SK-N-MC (cell line): ENCODE results near the gene PSMB9.

ENCODE experiments used
- DNase-seq: peaks from one replicate; pipeline ENCODE4 v3.0.0-alpha.2; 2011; ENCODE audit warnings: low read depth, low spot score
- H3K27ac ChIP-seq: fragments of 200-600 bp; sonication (generic); 2 replicates; pipeline ENCODE4 v1.5.1; 2016; ENCODE audit warnings: mixed run types
- H3K36me3 ChIP-seq: fragments of 200-600 bp; sonication (generic); 2 replicates; pipeline ENCODE4 v1.6.1; 2017; ENCODE audit warnings: antibody characterized with exemption, low read length, mixed read lengths; ENCODE audit not compliant: insufficient read depth
- H3K4me3 ChIP-seq: fragments of 200-600 bp; sonication (generic); 2 replicates; pipeline ENCODE4 v1.5.1; 2016
- H3K9ac ChIP-seq: fragments of 200-600 bp; sonication (generic); 2 replicates; pipeline ENCODE4 v1.8.0; 2017; ENCODE audit warnings: mixed run types, mixed read lengths; ENCODE audit not compliant: insufficient read length
- H3K9me3 ChIP-seq: fragments of 200-600 bp; sonication (generic); 2 replicates; pipeline ENCODE4 v1.6.1; 2017; ENCODE audit warnings: low read depth, mild to moderate bottlenecking, antibody characterized with exemption, low read length, moderate library complexity, mixed read lengths
- EZH2 ChIP-seq: fragments of 200-600 bp; sonication (generic); IDR thresholded peaks from one replicate; pipeline ENCODE4 v1.6.1; 2017; ENCODE audit warnings: antibody characterized with exemption
- FOXP2 ChIP-seq: optimal IDR thresholded peaks from 2 replicates; pipeline ENCODE3; 2011; ENCODE audit warnings: mild to moderate bottlenecking, moderate library complexity; ENCODE audit not compliant: insufficient read depth; ENCODE audit errors: extremely low read length, control extremely low read depth
- POLR2AphosphoS5 ChIP-seq: IDR thresholded peaks from 2 replicates; pipeline ENCODE4 v1.6.1; 2012; ENCODE audit warnings: mild to moderate bottlenecking, low read depth, low read length, borderline replicate concordance

PSMB9 gene

DNA sequence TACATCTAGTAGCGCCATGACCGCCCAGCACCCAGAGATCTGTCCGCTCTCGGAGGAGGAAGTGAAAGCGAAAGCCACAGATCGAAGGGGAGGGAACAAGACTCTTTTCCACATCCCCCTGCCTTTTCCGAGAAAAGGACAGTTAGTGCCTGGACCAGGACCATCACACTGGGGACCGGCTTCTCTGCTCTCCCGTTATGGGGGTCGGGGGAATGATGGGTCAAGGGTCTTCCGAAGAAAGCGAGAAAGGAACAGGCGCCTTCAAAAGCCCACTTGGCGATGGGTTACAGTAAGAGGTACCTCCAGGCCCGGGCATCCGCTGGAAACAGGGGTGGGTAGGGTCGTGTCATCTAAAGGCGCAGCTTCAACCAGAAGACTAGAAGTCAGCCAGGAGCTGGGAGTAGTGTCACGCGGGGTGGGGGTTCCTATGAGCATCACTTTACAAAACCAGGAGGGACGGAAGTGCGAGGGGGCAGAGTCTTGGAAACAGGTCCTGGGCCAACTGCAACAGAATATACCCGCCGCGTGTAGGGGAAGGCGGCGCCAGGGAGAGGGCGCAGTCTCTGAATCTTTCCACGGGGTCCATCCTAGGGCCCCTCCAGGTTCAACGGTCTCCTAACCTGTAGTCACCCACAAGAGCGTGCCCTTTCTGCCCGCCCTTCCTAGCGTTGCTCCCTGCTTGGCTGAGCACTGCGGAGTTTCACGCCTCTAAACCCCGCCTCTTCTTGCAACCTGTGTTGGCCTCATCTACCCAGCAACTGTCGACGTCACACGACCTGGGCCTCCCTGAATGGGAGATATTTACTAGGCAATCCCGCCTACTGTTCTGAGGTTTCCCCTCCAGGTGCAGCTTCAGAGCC lies 9.8 kb upstream of the PSMB9 start, which contains the start of gene PSMB8:
PSMB8 (minus strand) TSS at position 69 of the 860 bp plus-strand sequence; CDS start at position 18, 51 bp downstream.
- H3K9me3 ChIP-seq: no peaks in the 10 kb centered on the region
- H3K4me3 ChIP-seq: peak within 1 kb of the TSS; percentile 73
- no peak within 1 kb of the TSS for H3K9ac ChIP-seq
- DNase-seq: peak; percentile 45
- H3K36me3 ChIP-seq: no peaks in the 10 kb centered on the region
- no peak for TF ChIP-seq FOXP2
- no peak for TF ChIP-seq EZH2
- TF ChIP-seq POLR2AphosphoS5: no peak
- H3K27ac ChIP-seq: no peak within 1 kb of the TSS

DNA sequence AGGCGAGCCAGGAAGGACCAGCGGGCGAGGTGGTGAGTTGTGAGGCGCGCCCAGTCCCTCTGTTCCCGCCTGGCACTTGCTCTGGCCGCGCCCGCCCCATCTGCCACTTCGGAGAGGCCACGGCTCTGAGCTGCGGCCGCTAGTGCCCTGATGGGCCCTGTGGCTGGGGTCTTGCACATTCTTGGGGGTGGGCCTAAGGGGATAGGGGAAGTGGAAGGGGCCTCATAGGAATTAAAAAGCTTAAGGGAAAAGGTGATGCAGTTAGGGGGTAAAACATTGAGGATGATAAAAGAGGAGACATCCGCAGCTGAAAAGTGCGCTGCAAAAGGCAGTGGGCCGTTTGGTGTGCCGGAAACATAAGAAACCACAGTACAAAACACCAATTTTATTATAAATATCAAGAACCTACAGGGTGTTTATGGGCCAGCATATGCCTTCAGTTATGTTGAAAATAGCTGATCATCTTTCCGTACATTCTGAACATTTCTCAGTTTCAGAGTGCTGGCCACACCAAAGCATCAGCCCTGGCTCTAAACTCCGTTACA lies 9.1 kb upstream of the PSMB9 start:
- Histone ChIP-seq H3K36me3 (no peaks in the 10 kb centered on the region), H3K27ac (no peak overlapping the region), H3K4me3 (peak overlapping the region; percentile 73), H3K9ac (no peak overlapping the region), H3K9me3 (no peaks in the 10 kb centered on the region)
- TF ChIP-seq FOXP2: no peak
- DNase-seq: no peak

DNA sequence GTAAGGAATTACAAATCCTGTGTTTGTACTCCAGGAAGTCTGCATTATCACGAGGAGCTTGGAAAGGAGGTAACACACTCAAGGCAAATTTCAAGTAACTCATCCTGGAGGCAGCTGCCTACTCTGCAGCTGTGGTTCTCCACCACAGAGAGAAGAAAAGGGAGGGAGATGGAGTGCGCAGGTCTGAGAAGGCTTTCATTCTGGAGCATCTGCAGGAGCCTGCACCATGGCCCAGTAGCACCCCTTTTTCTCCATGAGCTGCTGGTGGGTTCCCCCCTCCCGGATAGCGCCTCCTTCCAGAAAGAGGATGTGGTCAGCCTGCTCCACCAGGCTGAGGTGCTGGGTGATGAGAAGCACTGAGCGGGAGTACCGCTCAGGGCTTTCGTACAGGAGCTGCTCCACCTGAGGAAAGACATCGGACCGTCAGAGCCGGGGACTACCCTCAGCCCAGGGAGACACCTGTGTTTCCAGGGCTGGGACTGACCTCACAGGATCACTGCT lies 8.6 kb upstream of the PSMB9 start:
- TF ChIP-seq FOXP2 (no peak), POLR2AphosphoS5 (no peak), EZH2 (no peak)
- Histone ChIP-seq H3K36me3 (no peaks in the 10 kb centered on the region), H3K4me3 (no peak overlapping the region), H3K27ac (no peak overlapping the region), H3K9ac (no peak overlapping the region), H3K9me3 (no peaks in the 10 kb centered on the region)
- no peak for DNase-seq

DNA sequence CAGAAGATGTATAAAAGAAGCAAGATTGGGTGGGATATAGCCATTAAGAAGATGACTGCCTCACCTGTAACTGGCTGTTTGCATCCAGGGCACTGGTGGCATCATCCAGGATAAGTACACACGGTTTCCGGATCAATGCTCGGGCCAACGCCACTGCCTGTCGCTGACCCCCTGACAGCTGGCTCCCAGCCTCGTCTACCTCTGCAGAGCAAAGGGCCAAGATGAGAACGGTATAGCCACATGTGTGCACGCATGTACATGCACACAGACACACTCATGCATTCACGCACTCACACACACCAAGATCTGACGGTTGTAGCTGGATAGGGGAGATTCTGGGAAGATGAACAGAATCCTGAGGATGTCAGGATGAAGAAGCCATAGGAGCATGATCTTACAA lies 7.0 kb upstream of the PSMB9 start:
- H3K9ac ChIP-seq: no peak overlapping the region

DNA sequence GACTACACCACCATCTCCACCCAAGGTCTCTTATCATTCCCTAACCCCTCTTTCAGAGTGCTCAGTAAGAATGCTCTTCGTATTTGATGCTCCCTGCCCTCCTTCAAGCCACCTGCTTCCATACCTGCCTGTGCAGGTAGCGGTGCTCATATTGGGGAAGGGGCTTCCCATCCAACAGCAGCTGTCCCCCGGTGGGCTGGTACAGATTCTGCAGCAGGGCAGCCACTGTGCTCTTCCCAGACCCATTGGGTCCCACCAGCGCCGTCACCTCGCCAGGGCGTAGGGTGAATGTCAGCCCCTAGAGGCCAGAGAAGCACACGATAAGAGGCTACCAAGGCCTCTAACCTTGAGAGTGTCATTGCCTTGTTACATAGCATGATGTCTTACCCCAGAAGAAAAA lies 6.2 kb upstream of the PSMB9 start:
- no peak overlapping the region for H3K4me3 ChIP-seq
- H3K27ac ChIP-seq: no peak overlapping the region
- no peak for DNase-seq
- no peaks in the 10 kb centered on the region for H3K36me3 ChIP-seq
- H3K9me3 ChIP-seq: no peaks in the 10 kb centered on the region
- TF ChIP-seq EZH2: no peak
- no peak for TF ChIP-seq POLR2AphosphoS5
- TF ChIP-seq FOXP2: no peak
- H3K9ac ChIP-seq: no peak overlapping the region

More for the DNA sequence above, 7.0 kb upstream of the PSMB9 start:
- Histone ChIP-seq H3K9me3 (no peaks in the 10 kb centered on the region), H3K27ac (no peak overlapping the region), H3K4me3 (no peak overlapping the region), H3K36me3 (no peaks in the 10 kb centered on the region)
- TF ChIP-seq POLR2AphosphoS5 (no peak), FOXP2 (no peak), EZH2 (no peak)
- no peak for DNase-seq

DNA sequence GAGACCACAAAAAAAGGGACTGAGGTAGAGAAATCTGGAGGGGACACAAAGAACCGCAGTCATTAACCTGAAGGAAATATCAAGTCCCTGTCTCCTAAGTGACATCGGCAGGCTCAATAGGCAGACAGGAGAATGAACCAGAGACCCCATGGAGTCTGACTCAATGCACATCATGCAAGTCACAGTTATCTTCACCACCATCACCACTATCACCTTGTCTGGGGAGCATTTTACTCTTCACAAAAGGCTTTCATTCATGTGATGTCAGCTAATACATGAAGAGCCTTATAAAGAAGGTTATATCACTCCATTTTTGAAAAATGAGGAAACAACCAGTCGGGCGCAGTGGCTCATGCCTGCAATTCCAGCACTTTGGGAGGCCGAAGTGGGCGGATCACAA lies 4.9 kb upstream of the PSMB9 start:
- Histone ChIP-seq H3K9me3 (no peaks in the 10 kb centered on the region), H3K9ac (no peak overlapping the region), H3K4me3 (no peak overlapping the region), H3K36me3 (no peaks in the 10 kb centered on the region), H3K27ac (no peak overlapping the region)
- DNase-seq: no peak
- TF ChIP-seq EZH2 (no peak), FOXP2 (no peak)

DNA sequence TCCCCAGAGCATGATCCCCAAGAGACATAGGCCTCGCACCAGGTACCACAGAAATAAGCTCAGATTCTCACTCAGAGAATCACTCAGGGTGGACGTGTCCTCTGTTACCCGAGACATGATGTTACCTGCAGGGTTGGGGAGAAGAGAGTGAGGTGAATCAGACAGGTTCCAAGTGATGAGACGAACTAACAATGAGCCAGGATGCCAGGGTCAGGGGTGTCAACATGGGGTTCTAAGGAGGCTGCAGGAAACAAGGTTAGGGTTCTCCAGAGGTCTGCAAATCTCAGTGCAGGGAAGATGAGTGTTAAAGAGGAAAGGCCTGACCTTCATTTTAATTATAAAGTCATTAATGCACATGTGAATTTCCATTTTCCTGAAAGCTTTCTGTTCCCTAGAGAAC lies 3.0 kb upstream of the PSMB9 start:
- H3K4me3 ChIP-seq: no peak overlapping the region
- TF ChIP-seq POLR2AphosphoS5: no peak
- TF ChIP-seq EZH2: no peak
- TF ChIP-seq FOXP2: no peak
- no peak for DNase-seq
- H3K9me3 ChIP-seq: no peaks in the 10 kb centered on the region
- no peak overlapping the region for H3K9ac ChIP-seq
- no peaks in the 10 kb centered on the region for H3K36me3 ChIP-seq
- H3K27ac ChIP-seq: no peak overlapping the region

DNA sequence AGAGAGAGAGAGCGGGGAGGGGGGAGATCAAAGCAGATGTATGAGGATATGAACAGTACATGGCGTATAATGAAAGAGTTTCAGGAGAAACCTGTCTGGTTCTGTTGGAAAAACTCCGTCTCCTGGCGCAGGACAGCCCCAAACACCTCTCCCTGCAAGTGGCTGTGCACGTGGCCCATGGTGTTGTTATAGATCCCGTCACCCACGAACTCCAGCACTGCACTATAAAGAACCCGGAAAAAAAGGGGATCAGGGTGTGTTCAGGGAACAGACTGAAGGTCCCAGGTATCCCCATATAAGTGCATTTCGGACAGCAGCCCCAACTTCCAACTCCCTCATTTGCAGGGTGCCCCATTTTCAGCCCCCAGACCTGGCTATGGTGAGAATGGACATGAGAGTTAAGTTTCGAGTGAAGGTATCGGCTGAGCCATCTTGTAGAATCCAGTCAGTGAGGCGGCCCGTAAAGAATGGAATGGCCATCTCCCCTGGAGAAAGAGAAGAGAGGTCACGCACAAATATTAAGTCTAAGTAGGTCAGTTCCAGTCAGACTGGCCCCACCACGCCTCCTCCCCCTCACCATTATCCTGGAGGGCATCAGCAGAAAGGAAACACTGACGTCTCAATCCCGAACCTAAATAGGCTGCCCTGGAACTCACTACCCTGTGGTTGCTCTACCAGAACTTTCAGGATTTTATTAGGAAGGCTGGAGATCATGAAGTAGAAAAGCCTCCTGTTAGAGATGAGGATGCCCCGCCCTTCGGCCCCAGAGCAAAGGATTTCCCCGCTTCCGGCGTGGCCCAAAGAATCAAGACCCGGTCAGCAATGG lies 1.8 kb upstream of the PSMB9 start:
- TF ChIP-seq POLR2AphosphoS5 (no peak), FOXP2 (no peak), EZH2 (no peak)
- H3K9ac ChIP-seq: peak overlapping the region; percentile 65
- peak overlapping the region; percentile 92 for H3K4me3 ChIP-seq
- H3K36me3 ChIP-seq: no peaks in the 10 kb centered on the region
- H3K9me3 ChIP-seq: no peaks in the 10 kb centered on the region
- H3K27ac ChIP-seq: no peak overlapping the region
- no peak for DNase-seq
